ENCODE results near the gene SLCO4C1.

The SLCO4C1 gene

DNA sequence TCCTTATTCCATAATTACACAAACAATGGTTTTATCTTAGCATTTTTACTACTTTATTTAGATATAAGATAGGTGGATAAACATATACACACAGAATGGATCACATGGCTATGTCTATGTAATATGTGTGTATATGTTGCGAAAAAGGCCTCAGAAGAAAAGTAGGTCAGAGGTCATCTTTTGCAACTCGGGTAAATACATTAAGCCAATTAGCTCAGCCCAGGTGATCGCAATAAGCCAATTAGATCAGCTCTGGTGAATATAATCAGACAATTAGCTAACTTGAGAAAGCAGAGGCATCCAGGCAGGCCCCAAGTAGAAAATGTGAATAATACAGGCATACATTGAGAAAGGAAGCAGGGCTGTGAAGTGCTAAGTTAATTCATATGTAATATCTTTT is 24.3 kb downstream of the SLCO4C1 start:
- no peak for DNase-seq (ENCODE audit: low read depth)

GRCh38 chr5:102270036-102270435 is 26.0 kb downstream of the SLCO4C1 start:
- DNase-seq (ENCODE audit: low read depth), result no peak

DNA sequence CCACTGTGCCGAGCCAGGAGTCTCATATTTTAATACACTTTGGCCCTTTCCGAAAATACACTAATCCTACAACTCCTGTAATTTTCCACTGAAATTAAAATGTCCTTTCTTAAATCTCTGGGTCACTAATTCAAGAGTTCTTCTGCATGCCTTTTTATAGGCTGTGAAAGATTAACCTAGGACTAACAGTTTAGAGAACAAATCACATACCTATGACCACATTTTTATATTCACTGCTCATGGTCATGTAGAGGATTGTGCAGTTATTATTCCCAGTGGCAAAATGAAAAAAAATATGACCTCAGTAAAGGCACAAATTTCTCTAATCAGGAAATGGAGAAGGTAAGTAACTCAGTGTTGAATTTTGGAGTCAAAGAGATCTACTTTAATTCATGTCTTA is 33.4 kb downstream of the SLCO4C1 start:
- DNase-seq (ENCODE audit: low read depth), result no peak

DNA sequence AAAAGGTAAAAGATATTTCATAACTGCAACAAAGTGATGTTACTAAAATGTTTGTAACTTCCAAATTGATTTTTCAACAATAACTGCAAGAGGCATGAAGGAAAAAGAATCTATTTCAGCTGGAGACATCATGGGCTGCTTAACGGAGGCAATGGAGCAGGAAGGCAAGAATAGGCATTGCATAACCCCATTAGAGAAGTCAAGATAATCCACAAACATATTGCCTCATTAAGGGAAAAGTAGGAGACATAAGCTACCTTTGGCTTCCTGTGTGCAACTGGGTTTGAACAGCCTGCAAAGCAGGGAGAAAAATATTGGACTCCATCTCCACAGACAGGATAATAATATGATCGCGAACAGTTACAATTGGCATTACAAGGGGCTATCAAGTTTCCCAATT is 46.7 kb downstream of the SLCO4C1 start:
- DNase-seq (ENCODE audit: low read depth), result no peak

DNA sequence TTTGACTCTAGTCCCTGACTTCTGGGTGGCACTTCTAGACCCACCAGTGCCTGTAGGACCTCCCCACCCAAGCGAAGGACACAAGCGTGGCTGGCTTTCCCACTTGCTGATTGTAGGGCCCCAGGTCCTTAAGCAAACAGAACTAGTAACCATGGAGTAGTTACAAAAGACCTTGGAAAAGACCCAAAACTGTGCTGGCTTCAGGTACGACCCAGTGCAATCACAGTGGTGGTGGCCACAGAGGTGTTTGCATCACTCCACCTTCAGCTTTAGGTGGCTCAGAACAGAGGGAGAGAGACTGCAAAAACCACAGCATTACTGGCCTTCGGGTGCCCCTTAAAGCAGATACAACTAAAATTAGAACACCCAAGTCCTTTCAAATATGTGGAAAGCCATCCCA is 52.9 kb downstream of the SLCO4C1 start:
- no peak for DNase-seq (ENCODE audit: low read depth)

- DNase-seq (ENCODE audit: low read depth), result no peak
Measured at GRCh38 chr5:102241809-102242421, 54.2 kb downstream of the SLCO4C1 start.

DNA sequence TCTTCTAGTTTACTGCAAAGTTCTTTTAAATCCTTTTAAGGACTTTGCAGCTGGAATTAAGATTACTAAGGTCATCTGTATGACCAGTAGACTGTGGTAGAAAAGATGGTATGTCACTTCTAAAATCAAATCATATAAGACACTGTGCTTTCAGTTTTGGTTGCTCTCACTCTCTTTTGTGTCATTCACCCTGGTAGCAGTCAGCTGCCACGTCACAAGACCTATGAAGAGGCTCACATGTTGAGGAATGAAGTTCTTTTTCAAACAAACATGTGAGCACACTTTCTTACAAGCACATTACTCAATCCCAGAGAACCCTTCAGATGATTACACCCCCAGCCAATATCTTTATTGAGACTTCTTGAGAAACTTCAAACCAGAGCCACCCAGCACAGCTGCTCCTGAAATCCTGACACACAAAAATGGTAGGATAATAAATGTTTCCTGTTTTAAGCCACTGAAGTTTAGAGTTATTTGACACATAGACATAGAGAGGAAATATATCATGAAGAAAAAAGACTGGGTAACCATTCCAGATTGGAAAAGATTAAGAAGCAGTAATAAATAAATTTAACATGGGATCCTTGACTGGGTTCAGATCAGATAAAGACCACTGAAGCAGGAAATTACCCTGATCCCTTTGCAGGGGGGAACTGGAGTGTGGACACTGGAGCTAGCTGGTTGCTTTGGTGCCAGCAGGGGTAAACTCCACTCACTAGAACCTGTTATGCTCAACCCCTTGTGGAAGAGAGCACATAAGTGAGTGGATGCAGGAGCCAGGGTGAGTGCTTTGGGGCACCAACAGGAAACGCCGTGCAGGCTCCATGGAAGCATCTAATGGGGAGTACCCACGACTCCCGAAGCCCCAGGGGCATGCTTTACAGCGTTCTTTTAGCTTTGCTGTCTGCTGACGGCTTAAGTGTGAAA is 64.1 kb downstream of the SLCO4C1 start:
- DNase-seq (ENCODE audit: low read depth), result no peak

GRCh38 chr5:102229685-102230084 is 66.4 kb downstream of the SLCO4C1 start:
- no peak for DNase-seq (ENCODE audit: low read depth)

GRCh38 chr5:102226321-102226720 is 69.8 kb downstream of the SLCO4C1 start:
- no peak for DNase-seq (ENCODE audit: low read depth)

DNA sequence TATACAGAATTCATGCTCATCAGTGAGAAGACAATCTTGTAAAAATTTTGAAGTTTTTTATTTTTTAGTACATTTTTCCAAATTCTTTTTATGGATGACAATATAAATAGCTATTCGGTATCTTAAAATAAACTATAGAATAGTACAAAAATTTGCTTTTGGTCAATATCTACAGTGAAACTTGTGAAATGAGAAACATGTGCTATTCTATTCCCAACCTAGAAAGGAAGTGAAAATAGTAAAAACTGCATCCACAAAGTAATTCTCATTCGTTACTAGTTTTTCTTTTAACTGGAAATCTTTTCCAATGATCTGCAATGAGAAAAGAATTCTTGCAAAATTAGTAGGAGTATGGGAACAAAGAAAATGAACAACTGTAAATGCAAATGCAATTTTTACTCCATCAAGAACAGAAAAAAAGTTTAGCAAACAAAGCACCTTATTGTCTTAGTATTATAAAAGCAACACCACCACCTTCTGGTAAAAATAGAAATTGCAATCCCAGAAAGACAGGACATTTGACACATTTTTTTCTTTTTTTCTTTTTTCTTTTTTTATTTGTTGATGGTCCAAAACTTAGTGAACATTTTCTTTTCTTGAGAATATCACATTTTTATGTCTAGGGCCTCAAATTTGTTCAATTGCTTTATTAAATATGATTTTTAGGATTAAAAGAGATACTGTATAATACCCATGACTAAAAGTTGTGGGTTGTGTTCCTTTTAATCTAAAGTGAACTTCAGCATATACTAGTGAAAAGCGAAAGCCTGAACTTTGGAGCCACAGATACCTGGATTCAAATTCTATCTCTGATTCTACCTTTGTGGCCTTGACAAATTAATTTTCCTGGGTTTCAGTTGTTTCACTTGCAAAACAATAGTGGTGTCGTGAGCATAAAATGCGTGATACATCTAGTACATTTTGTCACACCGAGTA is 72.3 kb downstream of the SLCO4C1 start:
- peak; percentile 2 for DNase-seq (ENCODE audit: low read depth)

DNA sequence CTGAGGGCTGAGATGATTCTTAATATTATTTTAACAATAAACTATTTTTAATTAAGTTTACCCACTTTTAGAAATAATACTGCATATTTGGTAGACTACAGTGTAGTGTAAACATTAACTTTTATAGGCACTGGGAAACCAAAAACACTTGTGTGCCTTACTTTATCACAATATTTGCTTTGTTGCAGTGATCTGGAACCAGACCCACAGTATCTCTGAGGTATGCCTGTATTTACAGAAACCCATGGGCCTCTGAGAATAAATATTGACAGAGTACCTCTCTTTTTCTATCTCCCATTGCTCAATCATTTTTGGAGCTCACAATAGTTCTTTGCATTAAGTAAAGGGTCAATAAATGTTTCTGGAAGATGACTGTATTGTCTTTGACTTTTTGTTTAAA is 73.3 kb downstream of the SLCO4C1 start:
- no peak for DNase-seq (ENCODE audit: low read depth)

GRCh38 chr5:102221949-102222348 is 74.1 kb downstream of the SLCO4C1 start:
- DNase-seq (ENCODE audit: low read depth), result no peak

DNA sequence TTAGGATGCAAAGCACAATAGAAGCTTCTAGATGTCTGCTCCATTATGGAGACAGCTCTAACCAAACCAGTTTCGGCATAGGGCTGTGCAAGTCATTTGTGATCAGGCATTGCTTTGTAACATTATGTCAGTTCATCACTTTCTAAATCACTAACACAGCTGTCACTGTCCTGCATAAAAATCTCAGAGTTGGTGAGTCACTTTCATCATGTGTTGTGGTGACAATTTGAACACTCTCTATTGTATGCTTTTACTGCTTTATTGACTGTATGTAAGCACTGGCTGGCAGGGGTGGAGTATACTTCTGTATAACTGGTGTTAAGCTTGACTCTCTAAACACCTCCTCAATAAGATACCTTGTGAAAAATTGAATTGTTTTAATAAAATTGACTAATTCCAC is 77.9 kb downstream of the SLCO4C1 start:
- DNase-seq (ENCODE audit: low read depth), result no peak

DNA sequence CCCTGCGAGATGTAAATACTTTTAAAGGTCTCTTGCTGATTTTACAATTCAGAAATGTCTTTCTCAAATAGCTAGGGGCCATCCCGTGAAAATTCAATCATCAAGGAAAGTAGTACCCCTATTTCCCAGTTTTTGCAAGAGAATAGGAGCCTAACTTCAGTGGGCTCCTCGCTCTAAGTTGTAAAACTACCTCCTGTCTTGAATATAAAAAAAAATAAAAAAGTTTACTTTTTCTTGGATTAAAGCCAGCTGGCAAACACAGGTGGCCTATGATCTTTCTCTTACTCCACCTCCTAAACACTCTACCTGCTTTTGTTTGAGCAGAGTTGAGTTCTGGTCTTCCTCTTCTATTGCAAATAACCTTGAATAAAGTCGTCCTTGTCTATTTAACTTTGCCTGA is 79.4 kb downstream of the SLCO4C1 start:
- DNase-seq (ENCODE audit: low read depth), result no peak

DNA sequence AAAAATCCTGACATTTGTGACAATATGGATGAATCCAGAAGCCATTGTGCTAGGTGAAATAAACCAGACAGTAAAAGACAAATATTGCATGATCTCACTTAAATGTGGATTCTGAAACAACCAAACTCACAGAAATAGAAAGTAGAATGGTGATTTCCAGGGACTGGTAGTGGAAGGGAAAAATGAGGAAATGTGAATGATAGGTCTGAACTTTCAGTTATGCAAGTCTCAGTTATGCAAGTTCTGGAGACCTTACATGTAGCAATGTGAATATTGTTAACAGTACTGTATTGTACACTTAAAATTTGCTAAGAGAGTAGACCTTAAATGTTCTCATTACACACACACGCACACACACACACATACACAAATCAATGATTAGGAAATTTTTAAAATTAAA is 84.9 kb downstream of the SLCO4C1 start:
- no peak for DNase-seq (ENCODE audit: low read depth)

GRCh38 chr5:102200861-102201260 is 95.2 kb downstream of the SLCO4C1 start:
- DNase-seq (ENCODE audit: low read depth), result no peak

DNA sequence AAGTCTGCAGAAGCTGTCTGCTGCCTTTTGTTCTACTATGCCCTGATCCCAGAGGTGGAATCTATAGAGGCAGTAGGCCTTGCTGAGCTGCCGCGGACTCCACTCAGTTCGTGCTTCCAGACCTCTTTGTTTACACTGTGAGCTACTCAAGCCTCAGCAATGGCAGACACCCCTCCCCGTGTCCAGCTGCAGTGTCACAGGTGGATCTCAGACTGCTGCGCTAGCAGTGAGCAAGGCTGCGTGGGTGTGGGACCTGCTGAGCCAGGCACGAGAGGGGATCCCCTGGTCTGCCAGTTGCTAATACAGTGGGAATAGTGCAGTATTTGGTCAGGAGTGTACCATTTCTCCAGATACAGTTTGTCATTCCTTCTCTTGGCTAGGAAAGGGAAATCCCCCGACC is 99.6 kb downstream of the SLCO4C1 start:
- DNase-seq (ENCODE audit: low read depth), result no peak

All from GM04504 (cell line).